HG03025 (cell line): Measurements from ENCODE around the gene PXDC1.

Source experiments
- ATAC-seq: cut with Tn5 transposase; IDR thresholded peaks from one replicate; pipeline ENCODE4 v1.9.1; 2021; ENCODE audit warnings: mild to moderate bottlenecking, moderate library complexity; ENCODE audit not compliant: unreplicated experiment, low FRiP score

Gene PXDC1

DNA sequence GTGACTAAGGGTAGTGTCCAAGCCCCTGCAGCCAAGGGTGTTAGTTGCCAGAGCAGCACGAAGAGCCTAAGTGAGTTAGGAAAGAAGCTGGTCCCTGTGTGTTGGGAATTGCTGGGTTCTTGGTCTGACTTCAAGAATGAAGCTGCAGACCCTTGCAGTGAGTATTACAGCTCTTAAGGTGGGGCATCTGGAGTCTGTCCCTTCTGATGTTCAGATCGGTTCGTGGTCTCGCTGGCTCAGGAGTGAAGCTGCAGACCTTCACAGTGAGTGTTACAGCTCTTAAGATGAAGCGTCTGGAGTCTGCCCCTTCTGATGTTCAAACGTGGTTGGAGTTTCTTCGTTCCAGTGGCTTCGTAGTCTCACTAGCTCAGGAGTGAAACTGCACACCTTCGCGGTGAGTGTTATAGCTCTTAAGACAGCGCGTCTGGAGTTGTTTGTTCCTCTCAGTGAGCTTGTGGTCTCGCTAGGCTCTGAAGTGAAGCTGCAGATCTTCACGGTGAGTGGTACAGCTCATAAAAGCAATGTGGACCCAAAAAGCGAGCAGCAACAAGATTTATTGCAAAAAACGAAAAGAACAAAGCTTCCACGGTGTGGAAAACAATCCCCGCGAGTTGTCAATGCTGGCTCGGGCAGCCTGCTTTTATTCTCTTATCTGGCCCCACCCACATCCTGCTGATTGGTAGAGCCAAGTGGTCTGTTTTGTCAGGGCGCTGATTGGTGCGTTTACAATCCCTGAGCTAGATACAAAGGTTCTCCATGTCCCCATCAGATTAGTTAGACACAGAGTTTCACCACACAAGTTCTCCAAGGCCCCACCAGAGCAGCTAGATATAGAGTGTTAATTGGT, 31.8 kb downstream of the PXDC1 start:
- no peak for ATAC-seq

DNA sequence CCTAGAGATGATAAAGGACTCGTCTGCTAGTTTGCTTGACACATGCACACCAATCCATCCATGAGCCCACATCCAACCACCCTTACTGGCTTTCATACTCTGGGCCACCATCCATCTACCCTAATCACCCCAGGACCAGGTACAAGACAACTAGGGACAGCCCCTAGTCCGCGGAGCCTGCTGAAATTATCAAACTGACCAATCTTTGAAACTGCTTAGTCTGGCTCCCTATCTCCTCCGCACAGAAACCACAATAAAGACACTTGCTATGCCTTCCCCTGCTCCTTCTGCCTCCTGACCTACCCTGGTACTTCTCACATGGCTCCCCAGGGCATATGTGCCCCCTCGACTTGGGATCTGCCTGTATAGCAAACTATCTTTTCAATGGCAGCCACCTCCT, 33.1 kb downstream of the PXDC1 start:
- no peak for ATAC-seq

DNA sequence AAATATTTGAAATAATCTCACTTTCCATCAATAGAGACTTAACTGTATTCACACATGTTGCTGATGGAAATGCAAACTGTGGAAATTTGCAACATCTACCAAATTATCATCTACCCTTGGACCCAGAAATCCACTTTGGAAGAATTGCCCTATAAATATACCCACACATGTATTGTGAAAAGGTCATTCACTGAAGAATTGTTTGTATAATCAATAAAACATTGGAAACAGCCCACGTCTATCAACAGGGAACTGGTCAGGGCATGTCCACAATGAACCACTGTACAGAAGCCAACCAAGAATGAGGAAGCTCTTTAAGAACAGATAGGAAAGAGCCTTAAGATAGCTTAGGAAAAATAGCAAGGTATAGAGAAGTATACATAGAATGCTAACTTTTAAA, 36.2 kb downstream of the PXDC1 start:
- no peak for ATAC-seq

DNA sequence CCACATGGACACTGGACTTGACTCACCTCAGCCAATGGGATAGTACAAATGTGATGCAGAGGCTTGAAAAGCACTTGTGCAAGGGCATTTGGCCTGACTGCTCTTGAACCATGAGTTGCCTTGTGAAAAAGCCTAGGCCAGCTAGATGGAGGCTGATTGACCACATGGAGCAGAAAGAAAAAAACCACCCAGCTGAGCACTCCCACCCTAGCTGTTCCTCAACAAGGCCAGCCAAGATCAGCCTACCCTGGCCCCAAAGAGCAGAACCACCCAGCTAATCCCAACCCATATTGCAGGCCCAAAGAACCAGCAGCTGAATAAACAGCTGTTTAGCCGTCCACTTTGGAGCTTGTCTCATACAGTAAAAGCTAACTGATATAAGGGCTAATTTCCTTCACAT, 36.7 kb downstream of the PXDC1 start:
- ATAC-seq = no peak

DNA sequence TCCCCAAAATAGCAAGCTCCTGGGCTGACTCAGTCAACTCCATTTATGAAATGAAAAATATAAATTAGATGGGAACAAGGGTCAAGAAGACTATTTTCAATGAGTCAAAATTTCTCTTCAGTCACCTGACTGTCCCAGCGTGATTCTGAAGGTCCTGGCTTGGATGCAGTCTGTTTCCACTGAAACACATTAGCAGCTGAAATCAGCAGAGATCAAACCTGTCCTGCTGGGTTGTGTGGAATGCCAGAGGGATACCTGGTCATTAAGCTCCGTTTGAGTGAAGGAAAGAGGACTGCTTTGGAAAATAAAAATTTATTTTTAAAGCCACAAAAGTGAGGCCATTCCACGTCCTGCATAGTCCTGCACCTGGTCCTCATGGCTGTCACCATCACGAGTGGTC, 37.4 kb downstream of the PXDC1 start:
- no peak for ATAC-seq

DNA sequence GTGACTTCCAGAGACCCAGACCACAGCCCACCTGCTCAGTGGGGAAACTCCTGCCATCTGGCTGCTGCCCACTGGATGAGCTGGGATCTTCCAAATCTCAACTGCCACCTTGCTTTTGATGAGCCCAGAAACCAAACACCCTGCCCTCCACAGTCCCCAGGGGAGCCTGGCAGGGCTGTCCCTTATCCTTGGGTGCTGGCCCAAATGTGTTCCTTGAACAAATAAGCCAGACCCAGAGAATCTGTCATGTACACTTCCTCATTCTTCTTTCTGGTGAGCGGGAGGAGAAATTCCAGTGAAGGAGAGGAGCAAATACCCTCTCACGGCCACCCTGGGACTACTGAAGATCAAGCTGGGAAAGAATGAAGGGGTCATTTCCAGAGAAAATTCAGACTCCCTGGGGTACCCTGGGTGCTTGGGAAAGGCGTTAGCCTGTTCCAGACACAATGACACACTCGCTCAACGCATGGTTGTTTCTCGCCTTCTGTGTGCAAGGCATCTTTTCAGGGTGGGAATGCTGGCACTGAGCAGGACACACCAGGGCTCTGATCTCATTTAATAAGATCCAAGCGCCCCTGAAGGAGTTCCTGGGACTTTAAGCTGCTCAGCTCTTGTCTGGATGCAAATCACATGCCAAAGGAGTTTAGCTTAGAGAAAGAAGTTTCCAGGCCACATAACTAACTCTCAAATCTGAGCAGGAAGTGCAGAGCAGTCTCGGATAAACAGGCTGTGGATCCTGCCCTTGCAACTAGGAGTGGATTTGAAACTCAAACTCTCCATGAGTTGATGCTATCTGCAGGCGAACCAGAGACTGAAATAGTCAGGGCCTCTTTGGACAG, 38.5 kb downstream of the PXDC1 start:
- ATAC-seq = no peak

DNA sequence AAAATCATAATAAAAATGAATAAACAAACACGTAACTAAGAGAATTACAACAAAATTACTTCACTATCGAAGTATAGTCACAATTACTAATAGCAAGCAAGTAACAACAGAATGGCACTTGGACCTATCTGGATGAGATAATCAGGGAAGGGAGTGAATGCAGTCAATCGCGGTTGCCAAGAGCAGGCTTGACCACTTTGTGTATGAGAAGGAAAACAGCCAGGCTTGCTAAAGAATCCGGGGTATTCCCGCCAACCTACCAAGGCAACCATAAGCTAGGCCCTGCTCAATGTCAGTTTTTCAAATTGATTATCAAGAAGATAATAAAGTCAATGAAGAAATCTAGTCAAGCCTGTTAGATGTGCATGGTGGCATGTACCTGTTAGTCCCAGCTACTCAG, 39.7 kb downstream of the PXDC1 start:
- no peak for ATAC-seq

DNA sequence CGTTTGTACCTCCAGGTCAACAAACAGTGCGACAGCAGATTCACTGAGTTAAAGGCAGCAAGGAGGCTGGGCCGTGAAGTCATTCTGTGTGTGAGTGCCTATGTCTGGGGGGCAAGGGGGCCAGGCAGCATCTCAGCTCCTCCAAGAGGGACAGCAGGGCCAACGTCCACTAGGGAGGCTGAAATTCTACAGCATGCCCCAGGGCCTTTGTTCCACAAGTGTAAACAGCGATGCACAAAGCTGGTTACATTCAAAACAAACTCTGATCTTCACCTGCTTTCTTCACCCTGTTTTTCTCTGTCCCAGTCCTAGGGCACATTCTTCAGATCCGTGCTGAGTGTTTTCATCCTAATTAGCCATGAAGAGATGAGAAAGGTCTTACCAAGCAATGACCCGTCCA, 41.1 kb downstream of the PXDC1 start:
- ATAC-seq = no peak

DNA sequence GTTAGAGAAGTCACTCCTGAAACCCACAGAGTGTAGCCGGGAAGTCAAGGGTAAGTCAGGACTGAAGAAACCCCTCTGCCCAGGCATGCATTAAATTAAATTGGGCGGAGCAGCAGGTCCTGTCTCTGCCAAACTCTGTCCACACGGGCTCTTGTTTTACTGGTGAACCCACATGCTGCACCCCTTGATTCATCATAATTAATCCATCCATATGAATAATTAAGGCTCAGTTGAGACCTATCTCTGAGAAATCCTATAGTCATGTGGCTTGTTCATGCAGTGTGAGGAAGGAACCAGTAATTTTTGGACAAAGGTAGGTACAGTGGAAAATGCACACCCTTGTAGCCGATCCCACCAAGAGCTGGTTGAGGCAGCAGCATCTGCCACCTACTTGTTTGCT, 43.0 kb downstream of the PXDC1 start:
- no peak for ATAC-seq

DNA sequence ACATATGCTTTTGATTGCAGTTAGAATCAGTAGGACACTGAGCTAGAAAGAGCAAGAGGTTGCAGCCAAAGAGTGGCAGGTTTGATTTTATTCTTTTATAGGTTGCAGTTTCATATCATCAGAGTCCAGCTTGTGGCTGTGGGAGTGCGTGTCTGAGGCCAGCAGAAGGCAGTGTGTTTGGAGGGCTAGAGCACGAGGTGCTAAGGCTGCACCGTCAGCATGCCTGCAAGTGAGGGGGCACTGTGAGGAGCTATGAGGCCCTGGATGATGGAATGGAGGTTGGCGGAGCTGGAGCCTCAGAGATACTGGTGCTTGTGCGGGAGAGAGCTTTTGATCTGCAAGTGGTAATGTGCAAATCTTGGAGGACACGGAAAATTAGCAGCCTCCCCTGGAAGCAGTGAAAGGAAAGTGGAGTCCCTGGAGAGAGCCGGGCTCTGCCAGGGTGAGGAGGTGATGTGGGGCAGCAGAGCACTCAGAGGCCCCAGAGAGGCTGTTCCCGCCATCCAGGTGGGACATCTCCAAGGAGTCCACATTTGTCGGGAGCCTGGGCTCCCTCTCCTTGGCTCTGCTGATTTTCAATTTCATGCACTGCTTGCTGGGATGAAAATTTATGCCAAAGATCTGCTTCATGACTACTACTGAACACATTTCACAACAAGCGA, 43.6 kb downstream of the PXDC1 start:
- ATAC-seq = no peak

DNA sequence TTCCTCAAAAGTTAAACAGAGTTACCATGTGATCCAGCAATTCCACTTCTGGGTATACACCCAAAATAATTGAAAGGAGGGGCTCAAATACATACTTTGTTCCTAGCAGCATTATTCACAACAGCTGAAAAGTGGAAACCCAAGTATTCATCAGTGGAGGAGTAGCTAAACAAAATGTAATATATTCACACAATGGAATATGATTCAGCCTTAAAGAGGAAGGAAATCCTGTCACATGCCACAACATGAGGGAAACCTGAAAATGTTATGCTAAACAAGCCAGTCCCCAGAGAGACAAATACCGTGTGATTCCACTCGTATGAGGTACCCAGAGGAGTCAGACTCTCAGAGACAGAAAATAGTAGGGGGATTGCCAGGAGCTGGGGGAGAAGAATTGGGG, 44.5 kb downstream of the PXDC1 start:
- no peak for ATAC-seq

DNA sequence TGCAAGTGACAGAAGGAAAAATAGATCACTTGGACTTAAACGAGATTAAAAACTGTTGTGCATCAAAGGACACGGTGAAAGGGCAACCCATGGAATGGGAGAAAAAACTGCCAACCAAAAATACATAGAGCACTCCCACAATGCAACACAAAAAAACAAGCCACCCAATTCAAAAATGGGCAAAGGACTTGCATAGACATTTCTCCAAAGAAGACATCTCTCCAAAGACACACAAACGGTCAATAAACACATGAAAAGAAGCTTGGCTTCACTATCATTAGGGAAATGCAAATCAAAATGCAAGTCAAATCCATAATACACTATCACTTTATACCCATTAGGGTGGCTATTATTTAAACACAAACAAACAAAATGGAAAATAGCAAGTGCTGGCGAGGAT, 45.0 kb downstream of the PXDC1 start:
- no peak for ATAC-seq

DNA sequence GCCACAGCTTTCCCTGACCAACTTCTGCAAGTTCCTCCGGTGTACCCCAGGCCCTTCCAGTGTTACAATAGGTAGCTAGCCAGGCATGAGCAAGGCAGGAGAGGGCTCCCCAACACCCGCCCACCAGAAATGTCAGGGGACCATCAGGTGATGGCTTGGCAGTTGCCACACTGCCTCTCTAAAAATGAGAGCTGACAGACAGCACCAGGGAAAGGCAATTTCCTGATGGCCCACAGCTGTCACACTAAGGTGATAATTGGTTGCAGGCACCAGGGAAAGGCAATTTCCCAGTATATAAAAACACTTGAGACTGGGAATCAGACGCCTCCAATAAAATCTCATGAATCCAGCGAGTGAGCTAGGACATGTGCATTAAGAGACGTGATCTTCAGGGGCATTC, 49.9 kb downstream of the PXDC1 start:
- no peak for ATAC-seq

DNA sequence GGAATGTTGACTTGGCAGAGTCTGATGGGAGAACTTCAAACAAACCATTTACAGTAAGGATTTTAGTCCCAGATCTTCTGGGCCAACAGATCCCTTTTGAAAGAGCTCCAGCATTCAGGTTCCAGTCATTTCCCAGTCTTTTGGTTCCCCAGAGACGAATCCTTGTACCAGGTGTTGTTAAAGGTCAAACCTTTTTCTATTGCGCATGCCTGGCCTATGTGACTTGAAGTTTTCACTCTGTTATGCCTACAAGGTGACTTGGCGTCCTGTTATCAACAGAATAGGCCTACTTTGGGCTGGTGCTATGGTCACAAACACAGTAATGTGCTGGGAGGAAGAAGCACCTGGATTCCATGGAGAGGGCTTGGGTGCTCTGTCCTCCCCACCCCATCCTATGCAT, 52.3 kb downstream of the PXDC1 start:
- no peak for ATAC-seq

DNA sequence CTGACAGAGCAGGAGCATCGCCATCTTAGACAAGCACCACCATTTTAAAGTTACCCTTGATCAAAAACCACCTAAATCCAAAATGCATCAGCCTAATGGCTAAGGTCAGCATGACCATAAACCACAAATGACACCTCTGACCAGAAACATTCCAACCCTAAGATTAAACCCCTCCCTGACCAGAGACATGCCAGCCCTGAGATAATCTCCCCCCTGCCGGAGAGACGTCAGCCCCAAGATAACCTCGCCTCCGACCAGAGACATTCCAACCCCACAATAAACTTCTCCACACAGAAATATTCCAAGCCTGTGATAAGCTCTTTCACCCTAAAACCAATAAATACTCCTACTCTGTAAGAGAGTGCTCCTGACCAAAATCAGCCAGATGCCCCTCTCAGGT, 53.5 kb downstream of the PXDC1 start:
- ATAC-seq = no peak

DNA sequence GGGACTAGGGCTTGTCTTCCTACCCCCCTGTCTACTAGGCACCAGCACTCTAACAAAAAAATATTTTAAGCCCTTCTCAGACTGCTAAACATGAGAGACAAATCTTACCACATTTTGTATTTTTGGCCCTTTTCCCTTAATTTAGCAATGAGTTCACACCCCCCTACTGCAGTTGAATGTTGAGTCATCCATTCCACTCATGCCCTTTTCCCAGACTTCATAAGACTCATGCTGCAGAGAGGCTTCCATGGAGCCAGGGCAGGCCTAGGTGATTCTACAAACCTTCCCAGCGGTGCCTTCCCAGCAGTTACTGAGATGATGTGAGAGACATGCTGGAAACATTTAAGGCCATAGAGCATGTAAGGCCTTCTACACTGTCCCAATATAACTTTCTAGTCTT, 53.9 kb downstream of the PXDC1 start:
- no peak for ATAC-seq

DNA sequence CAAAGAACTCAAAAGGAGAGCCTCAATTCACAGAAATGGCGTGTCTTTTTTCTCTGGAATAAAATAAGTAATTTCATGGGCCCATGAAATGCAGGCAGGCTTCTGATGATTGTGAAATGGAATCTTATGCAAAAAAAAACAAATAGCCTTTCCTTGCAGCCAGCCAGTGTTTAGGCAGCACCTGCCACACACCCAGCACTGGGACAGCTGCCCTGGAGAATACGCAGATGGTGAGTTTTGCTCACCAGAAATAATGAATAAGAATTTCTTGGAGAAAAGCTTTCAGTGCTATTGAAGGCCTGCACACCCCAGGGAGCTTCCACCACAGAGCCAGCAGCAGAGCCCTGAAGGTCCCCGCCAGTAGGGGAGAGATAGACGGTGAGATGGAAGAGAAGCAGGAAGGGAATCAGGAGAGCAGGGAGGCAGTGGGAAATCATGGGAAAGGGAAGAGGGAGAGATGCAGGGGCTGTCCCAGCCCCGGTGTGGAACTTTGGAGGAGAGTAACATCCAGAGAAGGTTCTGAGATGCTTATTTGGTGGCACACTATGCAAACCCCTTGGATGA, 54.9 kb downstream of the PXDC1 start:
- no peak for ATAC-seq

DNA sequence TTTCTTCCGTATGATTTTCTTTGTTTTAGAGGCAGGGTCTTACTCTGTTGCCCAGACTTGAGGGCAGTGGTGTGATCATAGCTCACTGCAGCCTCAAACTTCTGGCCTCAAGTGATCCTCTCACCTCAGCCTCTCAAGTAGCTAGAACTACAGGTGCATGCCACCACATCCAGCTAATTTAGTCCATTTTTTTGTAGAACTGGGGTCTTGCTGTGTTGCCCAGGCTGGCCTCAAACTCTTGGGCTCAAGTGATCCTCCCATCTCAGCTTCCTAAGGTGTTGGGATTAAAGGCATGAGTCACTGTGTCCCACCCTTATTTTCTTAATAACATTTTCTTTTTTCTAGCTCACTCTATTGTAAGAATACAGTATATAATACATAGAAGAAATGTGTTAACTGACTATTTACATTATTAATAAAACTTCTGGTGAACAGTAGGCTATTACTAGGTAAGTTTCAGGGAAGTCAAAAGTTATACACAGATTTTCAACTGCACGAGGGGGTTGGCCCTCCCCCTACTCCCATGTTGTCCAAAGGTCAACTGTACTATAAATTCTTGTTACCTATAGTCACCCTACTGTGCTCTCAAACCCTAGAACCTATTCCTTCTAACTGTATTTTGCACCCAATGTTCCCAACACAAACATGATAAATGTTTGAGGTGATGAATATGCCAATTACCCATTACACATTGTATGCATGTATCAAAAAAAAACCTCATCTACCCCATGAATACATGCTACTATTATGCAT, 56.3 kb downstream of the PXDC1 start:
- ATAC-seq = no peak

DNA sequence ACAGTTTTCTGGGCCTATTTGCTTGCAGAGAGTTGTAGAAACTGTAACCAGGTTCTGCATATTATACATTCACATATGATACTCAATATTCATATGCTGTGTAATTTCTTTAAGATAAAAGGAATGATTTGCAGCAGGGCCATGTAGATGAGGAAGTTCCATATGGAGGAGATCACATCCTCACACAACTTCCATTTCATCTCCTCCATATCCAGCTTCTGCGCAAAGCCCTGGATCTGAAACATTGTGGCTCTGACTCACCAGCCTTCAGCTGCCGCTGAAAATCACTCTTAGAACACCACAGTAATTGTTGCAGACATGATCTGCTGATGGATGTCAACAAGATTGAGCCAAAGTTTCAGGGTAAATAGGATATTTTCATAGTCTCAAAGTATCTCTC, 57.7 kb downstream of the PXDC1 start:
- no peak for ATAC-seq

DNA sequence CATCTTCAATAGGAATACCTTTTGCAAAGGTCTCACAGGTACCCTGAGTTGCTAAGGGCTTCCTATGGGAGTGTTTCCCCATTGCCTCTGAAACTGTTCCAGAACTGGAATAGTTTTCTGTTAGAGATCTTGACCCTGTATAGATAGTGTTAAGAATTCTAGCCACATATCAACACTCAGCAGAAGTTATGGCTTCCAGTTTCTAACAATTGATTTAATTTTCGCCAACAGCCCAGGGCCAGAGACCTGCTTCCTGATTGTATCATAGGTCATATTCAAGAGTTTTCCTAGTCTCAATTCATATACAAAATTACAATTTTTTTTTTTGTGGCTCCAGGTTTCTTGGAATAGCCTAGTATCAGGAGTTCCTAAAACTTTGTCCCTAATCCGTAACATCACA, 61.0 kb downstream of the PXDC1 start:
- no peak for ATAC-seq
